SK-N-SH (cell line): Measurements from ENCODE around the gene LIPA. TPM values are rescaled to one million over a fixed set of nuclear protein-coding genes. Genes with fewer than 3 reads are reported as not detected.
A peak's percentile ranks its signal among the peaks of the same experiment; 100 is the strongest.

Experiments used
- CTCF ChIA-PET: fragments of 300-600, 350-600 bp; formaldehyde crosslinking; extraction: SDS; loops from one replicate; lab custom pipeline; 2021; lab: Yijun Ruan, JAX
- POLR2A ChIA-PET: fragments of 350-600 bp; sonication (Branson Sonifier 250); formaldehyde crosslinking; extraction: SDS; loops from one replicate; lab custom pipeline; 2020; ENCODE audit warnings: antibody characterized with exemption, inconsistent platforms; lab: Yijun Ruan, JAX
- DNase-seq: peaks from one replicate; pipeline ENCODE4 v3.0.0; 2012
- H2AFZ ChIP-seq: fragments of 200-600 bp; sonication (generic); 2 replicates; pipeline ENCODE4 v1.8.1; 2016; ENCODE audit warnings: antibody characterized with exemption, mild to moderate bottlenecking, low read depth
- H3F3A ChIP-seq: fragments of 200-600 bp; sonication (generic); replicated peaks from 2 replicates; pipeline ENCODE3; 2016; ENCODE audit warnings: antibody characterized with exemption, mild to moderate bottlenecking; ENCODE audit not compliant: insufficient read depth
- H3K27ac ChIP-seq, 2 experiments: fragments of 200-500 bp in 1 of 2; fragments of 200-600 bp in 1 of 2; sonication (Bioruptor generic) in 1 of 2; sonication (generic), shearing (Covaris generic) in 1 of 2; 2 replicates each; pipeline versions ENCODE4 v1.5.1 to v1.6.1; 2014 to 2016; ENCODE audit warnings: low read depth in 2 of 2, inconsistent platforms in 1 of 2, low read length in 1 of 2, mild to moderate bottlenecking in 1 of 2, mixed read lengths in 1 of 2
- H3K27me3 ChIP-seq: fragments of 200-600 bp; sonication (generic), shearing (Covaris generic); 2 replicates; pipeline ENCODE4 v1.6.1; 2016; ENCODE audit warnings: mixed run types; ENCODE audit not compliant: insufficient read depth
- H3K36me3 ChIP-seq, 2 experiments: fragments of 200-500 bp in 1 of 2; fragments of 200-600 bp in 1 of 2; sonication (Bioruptor generic) in 1 of 2; sonication (generic) in 1 of 2; replicated peaks in 1 of 2; 2 replicates each; pipeline versions ENCODE3 to v1.5.1; 2014 to 2016; ENCODE audit warnings: low read length in 1 of 2, mild to moderate bottlenecking in 1 of 2; ENCODE audit not compliant: insufficient read depth in 2 of 2, control insufficient read depth in 1 of 2
- H3K4me1 ChIP-seq, 2 experiments: fragments of 200-500 bp in 1 of 2; fragments of 200-600 bp in 1 of 2; sonication (Bioruptor generic) in 1 of 2; sonication (generic), shearing (Covaris generic) in 1 of 2; 2 replicates each; pipeline versions ENCODE4 v1.5.1 to v1.6.1; 2014 to 2016; ENCODE audit warnings: low read depth in 1 of 2, low read length in 1 of 2, mixed run types in 1 of 2; ENCODE audit not compliant: insufficient read depth in 2 of 2, control insufficient read depth in 1 of 2
- H3K4me2 ChIP-seq: fragments of 200-600 bp; sonication (generic), shearing (Covaris generic); 2 replicates; pipeline ENCODE4 v1.6.1; 2017; ENCODE audit warnings: mixed run types
- H3K4me3 ChIP-seq, 2 experiments: fragments of 200-500 bp in 1 of 2; fragments of 200-600 bp in 1 of 2; sonication (Bioruptor generic) in 1 of 2; sonication (generic), shearing (Covaris generic) in 1 of 2; 2 replicates each; pipeline versions ENCODE4 v1.5.1 to v1.8.1; 2014 to 2016; ENCODE audit warnings: low read depth in 2 of 2, inconsistent platforms in 1 of 2, low read length in 1 of 2, mild to moderate bottlenecking in 1 of 2, mixed read lengths in 1 of 2, moderate library complexity in 1 of 2
- H3K79me2 ChIP-seq: fragments of 200-600 bp; sonication (generic); 2 replicates; pipeline ENCODE4 v1.8.1; 2017; ENCODE audit warnings: mild to moderate bottlenecking; ENCODE audit not compliant: insufficient read depth
- H3K9ac ChIP-seq: fragments of 200-600 bp; sonication (generic); 2 replicates; pipeline ENCODE4 v1.6.1; 2017; ENCODE audit warnings: mixed run types
- H3K9me2 ChIP-seq: fragments of 200-600 bp; sonication (generic); 2 replicates; pipeline ENCODE4 v1.6.1; 2017; ENCODE audit warnings: mixed run types
- H3K9me3 ChIP-seq: fragments of 200-600 bp; sonication (generic); 2 replicates; pipeline ENCODE4 v1.6.1; 2017; ENCODE audit warnings: mixed run types, mild to moderate bottlenecking, moderate library complexity
- H4K20me1 ChIP-seq: fragments of 200-600 bp; sonication (generic); 2 replicates; pipeline ENCODE4 v1.6.1; 2017; ENCODE audit warnings: mild to moderate bottlenecking, mixed run types; ENCODE audit not compliant: insufficient read depth
- CHD2 ChIP-seq: fragments of 150-350 bp; IDR thresholded peaks from 2 replicates; pipeline ENCODE4 v1.6.1; 2018; ENCODE audit warnings: low read length; ENCODE audit not compliant: partially characterized antibody
- ELF1 ChIP-seq: IDR thresholded peaks from 2 replicates; pipeline ENCODE4 v1.4.0; 2012
- EP300 ChIP-seq, 2 experiments: IDR thresholded peaks; 2 replicates each; pipeline versions ENCODE4 v1.4.0 to v1.6.1; 2012; ENCODE audit warnings: borderline replicate concordance in 1 of 2, low read depth in 1 of 2, low read length in 1 of 2
- EZH2phosphoT487 ChIP-seq: fragments of 200-600 bp; sonication (generic); IDR thresholded peaks from 2 replicates; pipeline ENCODE4 v1.6.1; 2017; ENCODE audit warnings: low read depth, mixed run types, mild to moderate bottlenecking, antibody characterized with exemption, moderate library complexity, borderline replicate concordance
- FOSL2 ChIP-seq: IDR thresholded peaks from 2 replicates; pipeline ENCODE4 v1.4.0; 2012; ENCODE audit warnings: low read depth, mild to moderate bottlenecking, moderate library complexity, borderline replicate concordance
- FOXM1 ChIP-seq: IDR thresholded peaks from 2 replicates; pipeline ENCODE4 v1.4.0; 2012; ENCODE audit warnings: low read depth, mild to moderate bottlenecking
- GABPA ChIP-seq: IDR thresholded peaks from 2 replicates; pipeline ENCODE4 v1.4.0; 2012; ENCODE audit warnings: low read depth, mild to moderate bottlenecking
- GATA2 ChIP-seq: sonication (generic); formaldehyde crosslinking; IDR thresholded peaks from 2 replicates; pipeline ENCODE4 v1.5.0; 2020; ENCODE audit warnings: mild to moderate bottlenecking, missing genetic modification reagents
- JUND ChIP-seq: IDR thresholded peaks from 2 replicates; pipeline ENCODE4 v1.4.0; 2012
- MAX ChIP-seq: IDR thresholded peaks from 2 replicates; pipeline ENCODE4 v1.4.0; 2012; ENCODE audit warnings: low read depth
- MEF2A ChIP-seq: IDR thresholded peaks from 2 replicates; pipeline ENCODE4 v1.4.0; 2012; ENCODE audit warnings: low read depth, borderline replicate concordance
- MXI1 ChIP-seq: IDR thresholded peaks from 2 replicates; pipeline ENCODE4 v1.6.1; 2012; ENCODE audit warnings: mild to moderate bottlenecking, low read depth, low read length, improper control_type of control experiment
- NFIC ChIP-seq: IDR thresholded peaks from 2 replicates; pipeline ENCODE4 v1.4.0; 2012; ENCODE audit warnings: borderline replicate concordance
- NRF1 ChIP-seq: IDR thresholded peaks from 2 replicates; pipeline ENCODE4 v1.6.1; 2012; ENCODE audit warnings: low read depth, mild to moderate bottlenecking, low read length
- RAD21 ChIP-seq: IDR thresholded peaks from 2 replicates; pipeline ENCODE4 v1.6.1; 2012; ENCODE audit warnings: mild to moderate bottlenecking, low read length
- RFX5 ChIP-seq: IDR thresholded peaks from 2 replicates; pipeline ENCODE4 v1.6.1; 2012; ENCODE audit warnings: mild to moderate bottlenecking, improper control_type of control experiment, low read length
- RXRA ChIP-seq: IDR thresholded peaks from 2 replicates; pipeline ENCODE4 v1.4.0; 2012; ENCODE audit warnings: low read depth, mild to moderate bottlenecking, borderline replicate concordance
- SIN3A ChIP-seq: IDR thresholded peaks from 2 replicates; pipeline ENCODE4 v1.6.1; 2012; ENCODE audit warnings: low read depth, mild to moderate bottlenecking, low read length, moderate library complexity, borderline replicate concordance
- SMC3 ChIP-seq: IDR thresholded peaks from 2 replicates; pipeline ENCODE4 v1.6.1; 2012; ENCODE audit warnings: low read depth, low read length, improper control_type of control experiment
- TAF1 ChIP-seq: IDR thresholded peaks from 2 replicates; pipeline ENCODE4 v1.6.1; 2012; ENCODE audit warnings: low read depth, mild to moderate bottlenecking, low read length, moderate library complexity, borderline replicate concordance
- TCF12 ChIP-seq: IDR thresholded peaks from 2 replicates; pipeline ENCODE4 v1.4.0; 2012
- USF1 ChIP-seq: IDR thresholded peaks from 2 replicates; pipeline ENCODE4 v1.4.0; 2012; ENCODE audit warnings: low read depth, borderline replicate concordance
- WGBS: methylation state at CpG from one replicate; pipeline ENCODE4 v1.1.6; 2017; ENCODE audit warnings: low lambda C conversion rate; 5-methylcytosine and 5-hydroxymethylcytosine counted together
- polyA plus RNA-seq, 3 experiments: library from polyadenylated mRNA; depleted of rRNA; stranded (reverse); fragments of >200 nt; gene quantifications; 2 replicates each; pipeline ENCODE4 v1.2.3, GENCODE V29; 2012
- TF ChIP-seq, protein P1 (sequence below): fragments of 200-600 bp; sonication (generic); IDR thresholded peaks from 2 replicates; pipeline ENCODE4 v1.6.1; 2017; ENCODE audit warnings: antibody characterized with exemption, mild to moderate bottlenecking, moderate library complexity
- TF ChIP-seq, protein P2 (sequence below): fragments of 150-350 bp; IDR thresholded peaks from 2 replicates; pipeline ENCODE4 v1.6.1; 2016; ENCODE audit warnings: mild to moderate bottlenecking, low read depth, low read length

The LIPA gene
- polyA plus RNA-seq, 1 of the 3 experiments (the other 2 are of a cell fraction): 43.2 TPM

GRCh38 chr10:89278900-89279392 lies 27.4 kb upstream of the LIPA start:
- Histone ChIP-seq H3K36me3 (no peaks in the 10 kb centered on the region), H3K4me1 (peaks cover 43 to 51% of the 10 kb centered on the region in 2 experiments), H3K4me2 (peak overlapping the region; percentile 22; the same call in 1 of the 2 replicates), H3K9me2 (no peaks in the 10 kb centered on the region), H3K9me3 (no peaks in the 10 kb centered on the region), H3K4me3 (no peak overlapping the region), H4K20me1 (no peaks in the 10 kb centered on the region), H3K79me2 (no peaks in the 10 kb centered on the region), H3K9ac (peak overlapping the region; percentile 20; the same call in 1 of the 2 replicates), H3K27me3 (no peaks in the 10 kb centered on the region), H2AFZ (no peak overlapping the region; the same call in 1 of the 2 replicates), H3K27ac (peak overlapping the region; percentile 95 to 97), H3F3A (peaks cover 40% of the 10 kb centered on the region)
- no peak for DNase-seq
- ChIA-PET POLR2A (interaction anchor here (1.0 kb wide), 1 partner anchor 27 kb away, joined by 3 read pairs; the partner anchor contains the start of gene LIPA), CTCF (interaction anchor here (1.2 to 1.3 kb wide), 2 partner anchors 12 to 91 kb away, joined by 4 to 8 read pairs; no protein-coding TSS in a partner anchor)
- no peak for TF ChIP-seq NRF1
- no peak for TF ChIP-seq MXI1
- no peak for TF ChIP-seq TCF12
- TF ChIP-seq RXRA: no peak
- TF ChIP-seq RAD21: no peak
- TF ChIP-seq GATA2 (CRISPR knock-in tag): no peak
- no peak for TF ChIP-seq FOSL2
- no peak for TF ChIP-seq JUND
- TF ChIP-seq SMC3: no peak
- no peak for TF ChIP-seq CHD2
- no peak for TF ChIP-seq TAF1
- TF ChIP-seq MAX: no peak
- TF ChIP-seq EP300 (IDR thresholded peaks at IDR 0.05; ENCODE audit: borderline replicate concordance in 1 of 2, low read depth in 1 of 2, low read length in 1 of 2): no peak
- no peak for TF ChIP-seq NFIC
- TF ChIP-seq MEF2A: no peak
- TF ChIP-seq SIN3A: no peak
- TF ChIP-seq GABPA: no peak
- TF ChIP-seq, all 33 proteins: peak for 0

DNA sequence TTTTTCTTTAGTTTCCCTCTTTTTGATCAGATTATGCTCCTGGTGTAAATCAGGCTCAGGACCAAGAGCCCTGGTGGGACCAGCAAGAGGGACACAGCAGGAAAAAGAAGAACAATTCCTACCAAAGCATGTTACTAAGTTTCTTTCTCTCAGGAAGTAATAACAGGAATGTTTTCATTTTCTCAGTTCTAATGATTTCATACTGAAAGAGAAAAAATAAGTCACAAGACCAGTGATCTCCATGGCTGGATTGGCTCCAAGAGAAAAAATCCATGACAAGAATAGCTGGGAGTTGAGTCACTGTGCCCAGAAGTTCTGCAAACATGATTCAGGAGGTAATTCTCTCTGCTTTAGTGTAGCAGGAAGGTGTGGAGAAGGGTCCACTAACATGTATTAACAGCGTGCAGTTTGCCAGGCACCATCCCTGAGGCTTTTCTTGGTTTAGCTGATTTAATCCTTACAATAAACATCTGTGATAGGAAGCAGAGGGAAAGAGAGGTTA lies 26.5 kb upstream of the LIPA start:
- Histone ChIP-seq H3K9me2 (no peaks in the 10 kb centered on the region), H3F3A (peaks cover 31% of the 10 kb centered on the region), H3K9me3 (no peaks in the 10 kb centered on the region), H3K79me2 (no peaks in the 10 kb centered on the region), H3K4me1 (peaks cover 37 to 44% of the 10 kb centered on the region in 2 experiments), H3K36me3 (no peaks in the 10 kb centered on the region), H3K9ac (peak overlapping the region; percentile 62), H3K27ac (peak overlapping the region; percentile 95 to 97), H4K20me1 (no peaks in the 10 kb centered on the region), H3K27me3 (no peaks in the 10 kb centered on the region), H3K4me2 (peak overlapping the region; percentile 63), H3K4me3 (peak overlapping the region in 1 of 2 experiments; percentile 38; a peak in 2 of 4 replicates), H2AFZ (peak overlapping the region; percentile 69)
- POLR2A ChIA-PET: interaction anchor here (1.0 kb wide), 1 partner anchor 26 kb away, joined by 3 read pairs; the partner anchor contains the start of gene LIPA
- CTCF ChIA-PET: interaction anchor here (0.8 to 1.3 kb wide), 3 partner anchors 11 to 285 kb away, joined by 3 to 8 read pairs (median 4); no protein-coding TSS in a partner anchor
- DNase-seq: peak; percentile 34
- WGBS: 7% methylated on average over 1 of the region's 1 CpG
- TF ChIP-seq, protein P1, sequence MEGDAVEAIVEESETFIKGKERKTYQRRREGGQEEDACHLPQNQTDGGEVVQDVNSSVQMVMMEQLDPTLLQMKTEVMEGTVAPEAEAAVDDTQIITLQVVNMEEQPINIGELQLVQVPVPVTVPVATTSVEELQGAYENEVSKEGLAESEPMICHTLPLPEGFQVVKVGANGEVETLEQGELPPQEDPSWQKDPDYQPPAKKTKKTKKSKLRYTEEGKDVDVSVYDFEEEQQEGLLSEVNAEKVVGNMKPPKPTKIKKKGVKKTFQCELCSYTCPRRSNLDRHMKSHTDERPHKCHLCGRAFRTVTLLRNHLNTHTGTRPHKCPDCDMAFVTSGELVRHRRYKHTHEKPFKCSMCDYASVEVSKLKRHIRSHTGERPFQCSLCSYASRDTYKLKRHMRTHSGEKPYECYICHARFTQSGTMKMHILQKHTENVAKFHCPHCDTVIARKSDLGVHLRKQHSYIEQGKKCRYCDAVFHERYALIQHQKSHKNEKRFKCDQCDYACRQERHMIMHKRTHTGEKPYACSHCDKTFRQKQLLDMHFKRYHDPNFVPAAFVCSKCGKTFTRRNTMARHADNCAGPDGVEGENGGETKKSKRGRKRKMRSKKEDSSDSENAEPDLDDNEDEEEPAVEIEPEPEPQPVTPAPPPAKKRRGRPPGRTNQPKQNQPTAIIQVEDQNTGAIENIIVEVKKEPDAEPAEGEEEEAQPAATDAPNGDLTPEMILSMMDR: no peak
- TF ChIP-seq NRF1: no peak
- TF ChIP-seq JUND: peak; percentile 94
- TF ChIP-seq, protein P2, sequence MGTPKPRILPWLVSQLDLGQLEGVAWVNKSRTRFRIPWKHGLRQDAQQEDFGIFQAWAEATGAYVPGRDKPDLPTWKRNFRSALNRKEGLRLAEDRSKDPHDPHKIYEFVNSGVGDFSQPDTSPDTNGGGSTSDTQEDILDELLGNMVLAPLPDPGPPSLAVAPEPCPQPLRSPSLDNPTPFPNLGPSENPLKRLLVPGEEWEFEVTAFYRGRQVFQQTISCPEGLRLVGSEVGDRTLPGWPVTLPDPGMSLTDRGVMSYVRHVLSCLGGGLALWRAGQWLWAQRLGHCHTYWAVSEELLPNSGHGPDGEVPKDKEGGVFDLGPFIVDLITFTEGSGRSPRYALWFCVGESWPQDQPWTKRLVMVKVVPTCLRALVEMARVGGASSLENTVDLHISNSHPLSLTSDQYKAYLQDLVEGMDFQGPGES: no peak
- TF ChIP-seq USF1: no peak
- peak; percentile 57; the same call in 1 of the 2 replicates for TF ChIP-seq MEF2A
- no peak for TF ChIP-seq EZH2phosphoT487
- TF ChIP-seq FOXM1: peak; percentile 35; the same call in 1 of the 2 replicates
- TF ChIP-seq RFX5: no peak
- peak; percentile 57 for TF ChIP-seq CHD2
- no peak; the same call in 1 of the 2 replicates for TF ChIP-seq RAD21
- peak; percentile 22; the same call in 1 of the 2 replicates for TF ChIP-seq TAF1
- 0 out of 2 replicates have a peak, but pooled peaks have one; percentile 17 for TF ChIP-seq ELF1
- TF ChIP-seq SIN3A: 0 out of 2 replicates have a peak, but pooled peaks have one; percentile 57
- peak; percentile 88 for TF ChIP-seq TCF12
